Measurements from ENCODE around the gene SLK.

DNA sequence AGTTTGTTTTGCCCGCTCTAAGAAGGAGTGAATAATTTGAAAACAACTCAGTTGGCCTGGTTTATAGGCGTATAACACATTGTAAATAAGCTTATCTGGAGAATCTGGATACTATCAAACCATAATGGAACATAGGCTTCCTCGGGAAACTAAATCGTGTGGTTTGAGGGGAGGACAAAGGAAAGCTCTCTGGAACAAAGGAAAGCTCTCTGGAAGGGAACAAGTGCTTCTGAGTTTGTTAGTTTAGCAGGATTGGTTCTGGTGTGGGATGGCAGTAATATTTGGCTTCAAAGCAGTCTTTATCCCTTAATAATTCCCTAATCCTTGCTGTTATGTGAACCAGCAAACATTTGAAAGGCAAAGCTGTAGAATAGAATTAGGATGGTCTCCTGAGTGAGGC lies 15.0 kb upstream of the SLK start:
- TF ChIP-seq CTCF (IDR thresholded peaks at IDR 0.05) (no peak), RAD21 (conservative IDR thresholded peaks at IDR 0.05 in 1 of 2, IDR thresholded peaks at IDR 0.05 in 1 of 2) (no peak), POLR2A (IDR thresholded peaks at IDR 0.05; ENCODE audit: low read length) (no peak), HOXA7 (CRISPR knock-in tag; IDR thresholded peaks at IDR 0.05) (no peak), CBX2 (IDR thresholded peaks at IDR 0.05; ENCODE audit: borderline replicate concordance, low read depth) (no peak)

Data from A549 (cell line).